Activated naive CD4-positive, alpha-beta T cell (primary cell): ENCODE data around the gene CFP.

Experiments used
- DNase-seq, 4 experiments: peaks; one replicate each; lab custom pipeline; 2025; lab: John Stamatoyannopoulos, UW

CFP gene

DNA sequence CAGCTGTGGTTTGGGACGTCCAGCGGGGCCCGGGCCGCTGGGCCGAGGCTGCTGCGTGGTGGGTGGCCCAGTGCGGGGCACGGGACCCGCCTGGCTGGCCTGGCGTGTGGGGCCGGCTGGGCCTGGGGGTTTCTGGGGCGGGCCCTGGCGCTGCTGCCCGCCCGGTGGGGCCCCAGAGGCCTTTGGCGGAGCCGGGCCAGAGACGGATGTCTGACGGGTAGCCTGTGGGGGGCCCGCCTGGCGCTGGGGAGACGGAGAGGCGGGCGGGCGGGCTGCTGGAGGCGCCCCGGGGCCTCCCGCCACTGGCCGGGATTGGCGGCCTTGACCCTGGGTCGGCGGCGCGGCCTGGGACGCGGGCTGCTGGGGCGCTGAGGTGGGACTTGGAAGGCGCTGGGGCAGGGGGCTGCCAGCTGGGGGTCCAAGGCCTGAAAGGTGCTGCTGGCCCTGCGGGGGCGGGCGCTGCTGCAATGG lies 55.6 kb downstream of the CFP start:
- DNase-seq = no peak

DNA sequence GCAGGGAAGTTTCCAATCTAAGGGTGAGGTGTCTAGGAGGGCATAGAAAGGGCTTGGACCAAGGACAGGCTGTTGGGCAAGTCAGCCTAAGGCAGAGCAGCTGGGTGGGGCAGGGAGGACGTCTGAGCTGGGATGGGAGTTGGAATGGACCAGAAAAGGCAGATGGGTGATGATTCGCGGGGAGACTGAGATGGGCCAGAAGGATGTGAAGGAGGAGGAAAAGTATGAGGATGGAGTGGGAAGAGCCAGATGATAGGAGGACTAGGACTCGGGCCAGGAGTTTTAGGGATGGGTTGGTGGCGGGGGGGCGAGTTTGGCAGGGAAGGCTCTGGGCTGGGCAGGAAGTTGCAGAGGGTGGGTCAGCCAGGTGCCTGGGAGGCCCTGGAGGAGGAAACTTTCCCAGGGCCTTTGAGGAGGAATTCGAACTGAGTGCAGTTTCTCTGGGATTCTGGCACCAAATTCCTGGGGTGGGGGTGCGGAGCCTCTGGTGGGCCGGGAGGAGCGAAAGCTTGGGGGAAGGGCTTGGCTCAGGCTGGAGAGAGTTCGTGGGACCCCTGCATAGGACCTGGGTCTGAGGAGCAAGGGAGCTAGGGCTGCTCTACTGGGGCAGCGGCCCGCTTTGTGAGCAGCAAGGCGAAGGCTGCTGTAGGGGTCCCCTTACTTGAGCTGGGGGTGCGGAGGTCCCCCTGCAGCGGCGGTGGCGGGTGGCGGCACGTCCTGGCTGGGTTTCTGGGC lies 56.2 kb downstream of the CFP start:
- no peak for DNase-seq
